NT2/D1 (cell line): ENCODE results near the gene LRRC8B.
A peak's percentile ranks its signal among the peaks of the same experiment; 100 is the strongest.

ENCODE experiments used
- DNase-seq: peaks from one replicate; pipeline ENCODE4 v3.0.0-alpha.2; 2011; ENCODE audit warnings: low read depth, low spot score
- H3K27me3 ChIP-seq: 2 replicates; pipeline ENCODE4 v1.6.0; 2011; ENCODE audit warnings: mild to moderate bottlenecking; ENCODE audit not compliant: insufficient read length, insufficient read depth
- H3K36me3 ChIP-seq: 2 replicates; pipeline ENCODE4 v1.6.1; 2011; ENCODE audit warnings: mild to moderate bottlenecking, low read length, mixed read lengths; ENCODE audit not compliant: insufficient read depth, insufficient read length
- H3K4me1 ChIP-seq: 2 replicates; pipeline ENCODE4 v1.5.1; 2011; ENCODE audit not compliant: insufficient read depth, insufficient read length
- H3K4me3 ChIP-seq: 2 replicates; pipeline ENCODE4 v1.5.1; 2011; ENCODE audit warnings: low read depth; ENCODE audit not compliant: insufficient read length
- H3K9ac ChIP-seq: 2 replicates; pipeline ENCODE4 v1.6.0; 2011; ENCODE audit warnings: low read depth; ENCODE audit not compliant: insufficient read length
- H3K9me3 ChIP-seq: 2 replicates; pipeline ENCODE4 v1.5.1; 2011; ENCODE audit warnings: mild to moderate bottlenecking, low read length; ENCODE audit not compliant: insufficient read depth
- SUZ12 ChIP-seq: IDR thresholded peaks from 2 replicates; pipeline ENCODE4 v1.6.1; 2011; ENCODE audit not compliant: insufficient read length, insufficient read depth; ENCODE audit errors: extremely low read depth
- YY1 ChIP-seq: IDR thresholded peaks from 2 replicates; pipeline ENCODE4 v1.6.1; 2011; ENCODE audit not compliant: insufficient read length, insufficient read depth
- ZNF274 ChIP-seq: IDR thresholded peaks from 2 replicates; pipeline ENCODE4 v1.6.1; 2011; ENCODE audit warnings: mild to moderate bottlenecking, low read depth, low read length

The LRRC8B gene

DNA sequence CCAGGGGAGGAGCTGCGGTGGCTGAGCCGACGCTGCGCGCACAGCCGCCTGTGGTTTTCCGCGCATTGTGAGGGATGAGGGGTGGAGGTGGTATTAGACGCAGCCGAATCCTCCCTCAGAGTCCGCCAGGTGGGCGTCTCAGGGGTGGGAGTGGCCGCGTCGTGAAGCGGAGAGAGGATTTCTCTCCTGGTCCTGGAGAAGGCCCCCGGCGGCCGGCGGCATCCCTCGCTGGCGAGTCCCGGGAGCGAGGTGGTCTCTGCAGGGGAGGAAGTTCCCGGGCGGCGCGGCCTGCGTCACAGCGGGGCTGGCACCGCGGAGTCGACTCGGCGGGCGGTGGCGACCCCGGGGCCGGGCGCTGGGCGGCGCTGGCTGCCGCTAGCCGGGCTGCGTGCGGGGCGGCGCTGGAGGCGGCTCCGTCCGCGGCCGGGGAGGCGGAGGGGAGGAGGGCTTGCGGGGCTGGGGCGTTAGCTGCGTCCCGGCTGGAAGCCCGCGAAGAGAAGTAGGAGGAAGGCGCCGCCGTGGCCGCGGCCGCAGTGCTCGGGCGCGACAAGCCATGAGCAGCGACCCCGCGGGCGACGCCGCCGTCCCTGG, 108.1 kb downstream of the LRRC8B start, which contains the start of gene LRRC8C:
TSS of gene LRRC8C (plus strand) at position 464 of the 591 bp plus-strand sequence. CDS start 53,354 bp downstream, outside the sequence.
- peaks cover 23% of the 10 kb centered on the region for H3K27me3 ChIP-seq
- DNase-seq: peak; percentile 47

DNA sequence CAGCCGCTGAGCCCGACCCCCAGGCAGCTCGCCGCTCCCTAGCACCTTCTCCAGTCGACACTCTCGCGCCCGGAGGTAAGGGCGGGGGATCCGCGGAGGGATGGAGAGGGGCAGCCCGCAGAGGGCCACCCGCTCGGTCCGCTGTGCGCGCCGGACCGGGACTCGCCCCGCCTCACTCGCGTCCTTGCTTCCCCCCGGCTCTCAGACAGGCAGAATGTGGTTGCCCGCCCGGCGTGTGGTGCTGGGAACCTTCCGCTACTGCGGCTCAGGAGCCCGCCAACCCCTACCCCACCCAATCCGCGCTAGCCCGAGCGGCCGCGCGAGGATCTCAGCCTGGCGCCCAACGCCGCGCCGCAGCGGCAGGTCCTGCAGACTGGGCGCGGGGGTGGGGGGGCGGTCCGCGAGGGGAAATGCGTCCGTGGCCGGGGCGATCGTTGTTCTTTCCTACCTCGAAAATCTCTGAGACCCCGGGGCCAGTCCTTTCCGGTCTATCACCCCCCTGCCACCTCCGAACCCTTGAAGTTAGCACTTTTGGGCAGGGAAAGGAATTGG, 108.7 kb downstream of the LRRC8B start:
- DNase-seq: peak; percentile 13
- Histone ChIP-seq H3K9ac (peak overlapping the region; percentile 88), H3K4me1 (no peaks in the 10 kb centered on the region), H3K27me3 (peaks cover 23% of the 10 kb centered on the region), H3K36me3 (no peaks in the 10 kb centered on the region), H3K9me3 (no peaks in the 10 kb centered on the region), H3K4me3 (peak overlapping the region; percentile 80)
- TF ChIP-seq ZNF274 (no peak), SUZ12 (no peak), YY1 (no peak)

More for the DNA sequence above, 108.1 kb downstream of the LRRC8B start, which contains the start of gene LRRC8C:
- H3K9me3 ChIP-seq: no peaks in the 10 kb centered on the region
- no peak for TF ChIP-seq ZNF274
- no peak for TF ChIP-seq YY1
- TF ChIP-seq SUZ12: no peak
- H3K4me3 ChIP-seq: peak within 1 kb of the TSS; percentile 80
- H3K9ac ChIP-seq: peak within 1 kb of the TSS; percentile 88
- no peaks in the 10 kb centered on the region for H3K36me3 ChIP-seq
- H3K4me1 ChIP-seq: no peaks in the 10 kb centered on the region

GRCh38 chr1:89633800-89634625, 109.4 kb downstream of the LRRC8B start:
- H3K27me3 ChIP-seq: peaks cover 23% of the 10 kb centered on the region
- no peaks in the 10 kb centered on the region for H3K36me3 ChIP-seq
- DNase-seq: no peak
- peak overlapping the region; percentile 88 for H3K9ac ChIP-seq
- no peaks in the 10 kb centered on the region for H3K9me3 ChIP-seq
- no peaks in the 10 kb centered on the region for H3K4me1 ChIP-seq
- H3K4me3 ChIP-seq: peak overlapping the region; percentile 80
- TF ChIP-seq ZNF274 (no peak), SUZ12 (no peak), YY1 (no peak)

DNA sequence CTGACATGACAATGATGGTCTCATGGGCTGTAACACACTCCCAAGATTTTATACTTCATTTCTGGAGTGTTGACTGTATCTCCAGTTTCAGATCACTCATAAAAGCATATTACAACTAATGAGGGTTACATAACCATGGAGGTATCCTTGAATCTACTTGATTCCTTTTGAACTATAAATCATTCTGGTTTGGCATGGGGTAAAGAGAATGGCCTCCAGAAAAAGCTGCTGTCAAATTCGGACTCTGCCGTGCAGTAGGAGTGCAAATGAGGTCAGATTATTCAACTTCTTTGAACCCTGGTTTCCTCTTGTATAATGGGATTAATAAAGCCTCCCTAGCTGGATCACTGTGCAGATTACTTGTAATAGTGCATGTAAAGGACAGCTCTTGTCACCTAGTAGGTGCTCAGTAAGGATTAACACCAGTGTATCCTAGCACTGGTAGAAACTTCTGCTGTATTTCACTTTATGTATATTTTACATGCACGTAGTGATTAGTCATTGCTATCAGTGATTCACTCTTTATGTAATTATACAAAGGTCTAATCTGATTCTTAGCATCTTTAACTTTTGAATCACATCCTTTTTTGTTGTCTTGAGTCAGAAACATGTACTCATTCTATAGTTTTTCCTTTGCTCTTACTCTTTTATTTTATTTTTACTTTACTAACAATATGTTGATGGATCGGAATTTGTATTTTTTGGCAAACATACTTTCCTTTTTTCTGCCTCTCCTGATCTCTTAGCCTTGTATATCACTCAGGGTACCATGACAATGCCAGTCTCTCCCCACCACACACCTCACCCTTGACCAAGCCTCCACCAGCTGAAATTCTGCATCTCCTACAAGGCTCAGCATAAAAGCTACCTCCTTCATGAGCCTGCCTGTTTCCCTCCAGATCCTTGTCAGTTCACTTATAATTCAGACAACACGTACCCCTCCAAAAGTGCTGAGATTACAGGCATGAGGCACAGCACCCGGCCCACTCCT, 111.5 kb downstream of the LRRC8B start:
- DNase-seq: no peak
- Histone ChIP-seq H3K9ac (no peak overlapping the region), H3K27me3 (peaks cover 23% of the 10 kb centered on the region)

GRCh38 chr1:89637496-89637895, 112.9 kb downstream of the LRRC8B start:
- H3K36me3 ChIP-seq: no peaks in the 10 kb centered on the region
- H3K27me3 ChIP-seq: peaks cover 18% of the 10 kb centered on the region
- no peak for DNase-seq
- TF ChIP-seq SUZ12 (no peak), ZNF274 (no peak), YY1 (no peak)
- H3K4me1 ChIP-seq: no peaks in the 10 kb centered on the region
- no peak overlapping the region for H3K4me3 ChIP-seq
- H3K9me3 ChIP-seq: no peaks in the 10 kb centered on the region
- no peak overlapping the region for H3K9ac ChIP-seq

More for the DNA sequence above, 111.5 kb downstream of the LRRC8B start:
- TF ChIP-seq SUZ12: no peak
- no peak for TF ChIP-seq YY1
- TF ChIP-seq ZNF274: no peak
- H3K4me3 ChIP-seq: no peak overlapping the region
- no peaks in the 10 kb centered on the region for H3K9me3 ChIP-seq
- no peaks in the 10 kb centered on the region for H3K36me3 ChIP-seq
- no peaks in the 10 kb centered on the region for H3K4me1 ChIP-seq

- Histone ChIP-seq H3K9me3 (no peaks in the 10 kb centered on the region; the same call in 1 of the 2 replicates), H3K9ac (no peak overlapping the region), H3K36me3 (no peaks in the 10 kb centered on the region), H3K4me1 (no peaks in the 10 kb centered on the region), H3K27me3 (no peaks in the 10 kb centered on the region), H3K4me3 (no peak overlapping the region)
- TF ChIP-seq ZNF274 (no peak), SUZ12 (no peak), YY1 (no peak)
- no peak for DNase-seq
Measured at GRCh38 chr1:89640440-89640839, 115.8 kb downstream of the LRRC8B start.

DNA sequence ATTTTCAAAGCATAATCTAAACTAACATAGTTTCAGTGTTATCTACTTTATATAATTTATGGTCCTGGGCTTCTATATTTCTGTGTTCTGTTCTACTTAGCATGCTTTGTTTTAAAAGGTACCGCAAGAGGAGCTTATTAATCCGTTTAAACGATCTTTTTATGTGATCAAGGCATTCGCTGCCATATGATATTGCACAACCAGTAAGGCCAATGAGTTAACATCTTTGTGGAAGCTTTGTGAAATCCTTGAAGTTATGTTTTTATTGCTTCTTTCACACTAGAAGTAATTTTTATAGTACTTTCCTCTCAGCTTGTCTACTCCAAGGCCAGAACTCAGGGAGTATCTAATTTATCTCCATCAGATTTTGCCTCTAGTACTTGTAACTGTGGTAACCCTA, 117.2 kb downstream of the LRRC8B start:
- Histone ChIP-seq H3K4me1 (no peaks in the 10 kb centered on the region), H3K36me3 (no peaks in the 10 kb centered on the region), H3K9me3 (peaks cover 12% of the 10 kb centered on the region), H3K4me3 (no peak overlapping the region), H3K9ac (no peak overlapping the region), H3K27me3 (no peaks in the 10 kb centered on the region)
- TF ChIP-seq YY1: no peak
- no peak for TF ChIP-seq SUZ12
- no peak for TF ChIP-seq ZNF274
- DNase-seq: no peak
